ENCODE data around the gene IQCF5. TPM values are rescaled to one million over a fixed set of nuclear protein-coding genes. Genes with fewer than 3 reads are reported as not detected.

The IQCF5 gene
- not detected for total RNA-seq

GRCh38 chr3:51875501-51875900, at the start of gene IQCF5:
Gene IQCF5 (minus strand): TSS chr3:51875601. CDS start chr3:51875531, 70 bp downstream.

DNA sequence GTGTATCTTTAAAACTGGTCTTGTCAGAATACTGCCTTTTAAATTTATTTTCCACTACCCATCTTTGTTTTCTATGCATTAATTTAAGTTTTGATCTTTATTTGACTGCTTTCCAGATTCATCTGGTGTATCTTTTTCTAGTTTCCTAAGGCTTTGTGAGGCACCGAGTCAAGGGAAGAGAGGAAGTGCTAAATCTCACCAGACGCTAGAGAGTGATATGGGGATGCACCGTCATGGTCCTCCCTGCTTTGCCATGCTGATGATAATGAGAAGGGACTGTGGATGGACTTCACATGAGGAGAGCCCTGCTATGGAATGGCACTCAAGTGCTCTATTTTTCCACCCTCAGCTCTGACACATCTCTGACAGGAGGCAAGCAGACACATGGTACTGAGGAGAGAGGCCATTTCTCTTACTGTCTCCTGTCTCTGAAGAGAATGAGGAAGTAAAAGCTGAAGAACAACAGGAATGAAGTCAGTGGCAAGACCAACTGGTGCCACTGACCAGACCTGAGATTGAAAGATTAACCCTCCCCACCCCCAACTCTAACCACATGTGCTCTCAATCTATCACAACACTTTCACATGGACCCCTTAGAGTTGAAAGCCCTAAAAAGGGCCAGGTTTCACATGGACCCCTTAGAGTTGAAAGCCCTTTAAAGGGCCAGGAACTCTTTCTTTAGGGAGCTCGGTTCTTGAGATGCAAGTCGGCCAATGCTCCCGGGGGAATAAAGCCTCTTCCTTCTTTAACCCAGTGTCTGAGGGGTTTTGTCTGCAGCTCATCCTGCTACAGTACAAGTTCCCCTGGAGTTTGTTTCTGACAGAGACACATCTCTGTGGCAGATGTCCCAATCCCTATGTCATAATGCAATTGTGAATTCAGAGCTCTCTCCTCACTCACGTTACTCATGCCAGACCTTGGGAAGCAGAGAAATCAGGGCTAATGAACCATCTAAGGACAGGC, 14.4 kb downstream of the IQCF5 start, which contains the start of gene IQCF2:
IQCF2 (plus strand) TSS at position 913 of the 963 bp plus-strand sequence. CDS start 52 bp downstream, outside the sequence.

Other genes starting within 250 kb of the IQCF5 start
- 35.4 TPM for gene TEX264, start 204.3 kb downstream of the IQCF5 start, total RNA-seq
- gene GRM2, start 168.5 kb downstream of the IQCF5 start, total RNA-seq: 5.4 TPM
- gene IQCF6, start 96.4 kb downstream of the IQCF5 start, total RNA-seq: not detected
- not detected for gene IQCF2, start 14.0 kb downstream of the IQCF5 start, total RNA-seq
- gene IQCF1, start 27.8 kb upstream of the IQCF5 start, total RNA-seq: not detected
- 14.9 TPM for gene RRP9, start 66.3 kb upstream of the IQCF5 start, total RNA-seq
- 10.3 TPM for gene PARP3, start 66.8 kb upstream of the IQCF5 start, total RNA-seq
- 0.27 TPM for gene GPR62, start 79.8 kb upstream of the IQCF5 start, total RNA-seq
- gene PCBP4, start 91.9 kb upstream of the IQCF5 start, total RNA-seq: 1,108 TPM
- 24.1 TPM for gene ABHD14B, start 98.4 kb upstream of the IQCF5 start, total RNA-seq
- 35.5 TPM for gene ABHD14A, start 99.5 kb upstream of the IQCF5 start, total RNA-seq
- gene ACY1, start 107.9 kb upstream of the IQCF5 start, total RNA-seq: 10.7 TPM
- 573 TPM for gene RPL29, start 120.3 kb upstream of the IQCF5 start, total RNA-seq
- 8.1 TPM for gene DUSP7, start 181.0 kb upstream of the IQCF5 start, total RNA-seq

Data from camera-type eye (tissue), 1 donor.